HFF-Myc (cell line): Measurements from ENCODE around the gene MB21D2.
"Not testable (repeated sequence)": the region's sequence is repeated elsewhere in the genome, so short reads cannot be mapped to it uniquely, and the experiment has no call there.

Experiments used
- DNase-seq: peaks from one replicate; pipeline ENCODE4 v3.0.0-alpha.2; 2011; ENCODE audit warnings: low read depth; ENCODE audit errors: extremely low read depth
- H3K4me3 ChIP-seq: replicated peaks from 2 replicates; pipeline ENCODE4 v1.5.1; 2011; ENCODE audit warnings: low read depth, mild to moderate bottlenecking, control low read depth, low read length
- TF ChIP-seq, protein P1 (sequence below): IDR thresholded peaks from 2 replicates; pipeline ENCODE4 v1.5.1; 2012; ENCODE audit warnings: mild to moderate bottlenecking, low read depth, low read length, control low read depth; ENCODE audit errors: missing control alignments

The MB21D2 gene

DNA sequence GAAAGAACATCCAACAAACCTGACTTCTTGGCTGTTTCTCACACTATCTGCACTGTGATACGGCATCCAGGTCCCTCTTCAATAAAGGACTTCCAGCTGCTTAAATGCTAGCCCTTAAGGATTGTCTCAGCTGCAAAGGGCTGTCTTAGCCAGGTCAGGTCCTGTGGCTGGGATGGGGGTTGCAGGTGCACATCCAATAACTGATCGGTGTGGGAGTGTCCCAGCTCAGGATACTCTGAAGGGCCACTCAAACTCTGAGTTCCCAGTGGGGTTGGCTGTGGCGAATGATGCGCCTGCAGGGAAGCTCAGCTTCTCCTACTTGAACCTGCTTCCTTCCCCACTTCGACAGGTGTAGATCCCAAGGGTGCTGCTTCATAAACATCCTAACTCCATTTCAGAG lies 115.7 kb downstream of the MB21D2 start:
- no peak overlapping the region for H3K4me3 ChIP-seq
- no peak for DNase-seq
- TF ChIP-seq, protein P1, sequence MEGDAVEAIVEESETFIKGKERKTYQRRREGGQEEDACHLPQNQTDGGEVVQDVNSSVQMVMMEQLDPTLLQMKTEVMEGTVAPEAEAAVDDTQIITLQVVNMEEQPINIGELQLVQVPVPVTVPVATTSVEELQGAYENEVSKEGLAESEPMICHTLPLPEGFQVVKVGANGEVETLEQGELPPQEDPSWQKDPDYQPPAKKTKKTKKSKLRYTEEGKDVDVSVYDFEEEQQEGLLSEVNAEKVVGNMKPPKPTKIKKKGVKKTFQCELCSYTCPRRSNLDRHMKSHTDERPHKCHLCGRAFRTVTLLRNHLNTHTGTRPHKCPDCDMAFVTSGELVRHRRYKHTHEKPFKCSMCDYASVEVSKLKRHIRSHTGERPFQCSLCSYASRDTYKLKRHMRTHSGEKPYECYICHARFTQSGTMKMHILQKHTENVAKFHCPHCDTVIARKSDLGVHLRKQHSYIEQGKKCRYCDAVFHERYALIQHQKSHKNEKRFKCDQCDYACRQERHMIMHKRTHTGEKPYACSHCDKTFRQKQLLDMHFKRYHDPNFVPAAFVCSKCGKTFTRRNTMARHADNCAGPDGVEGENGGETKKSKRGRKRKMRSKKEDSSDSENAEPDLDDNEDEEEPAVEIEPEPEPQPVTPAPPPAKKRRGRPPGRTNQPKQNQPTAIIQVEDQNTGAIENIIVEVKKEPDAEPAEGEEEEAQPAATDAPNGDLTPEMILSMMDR, result no peak

DNA sequence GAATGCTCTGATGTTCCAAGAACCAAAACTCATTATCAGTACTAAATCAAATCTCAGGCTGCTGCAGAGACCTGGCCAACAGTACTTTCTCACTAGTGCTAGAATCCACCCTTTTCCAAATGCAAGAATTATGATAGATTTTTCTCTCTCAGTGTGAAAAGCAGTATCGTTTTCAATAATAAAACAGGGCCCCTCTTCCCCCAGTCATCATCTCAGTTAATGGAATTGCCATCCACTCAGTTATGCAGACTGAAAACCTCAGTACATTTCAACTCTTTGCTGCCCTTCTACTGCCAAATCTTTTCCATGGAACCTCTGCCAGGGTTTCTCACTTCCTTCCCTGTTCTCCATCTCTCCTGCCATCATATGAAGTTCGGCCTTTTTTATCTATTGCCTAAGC lies 117.9 kb downstream of the MB21D2 start:
- DNase-seq, result no peak
- TF ChIP-seq, protein P1, result no peak
- no peak overlapping the region for H3K4me3 ChIP-seq

DNA sequence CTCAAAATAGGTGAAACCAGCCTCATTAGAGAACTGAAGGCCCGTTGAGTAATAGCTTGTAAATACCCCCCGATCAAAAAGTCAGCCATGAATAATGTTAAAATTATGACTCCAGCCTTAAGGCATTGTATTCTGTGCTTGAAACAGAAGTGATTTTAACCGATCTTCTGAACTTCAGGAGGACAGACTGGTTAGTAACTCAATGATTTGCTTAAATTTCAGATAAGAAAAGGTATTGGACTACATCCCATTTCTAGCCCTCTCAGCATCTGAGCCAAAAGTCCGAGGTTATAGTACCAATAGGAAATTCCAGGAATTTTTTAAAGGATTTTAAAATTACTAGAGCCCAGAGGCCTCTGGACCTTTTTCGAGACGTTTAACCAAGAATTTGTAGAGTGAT lies 122.6 kb downstream of the MB21D2 start:
- no peak overlapping the region for H3K4me3 ChIP-seq
- TF ChIP-seq, protein P1, result no peak
- no peak for DNase-seq

DNA sequence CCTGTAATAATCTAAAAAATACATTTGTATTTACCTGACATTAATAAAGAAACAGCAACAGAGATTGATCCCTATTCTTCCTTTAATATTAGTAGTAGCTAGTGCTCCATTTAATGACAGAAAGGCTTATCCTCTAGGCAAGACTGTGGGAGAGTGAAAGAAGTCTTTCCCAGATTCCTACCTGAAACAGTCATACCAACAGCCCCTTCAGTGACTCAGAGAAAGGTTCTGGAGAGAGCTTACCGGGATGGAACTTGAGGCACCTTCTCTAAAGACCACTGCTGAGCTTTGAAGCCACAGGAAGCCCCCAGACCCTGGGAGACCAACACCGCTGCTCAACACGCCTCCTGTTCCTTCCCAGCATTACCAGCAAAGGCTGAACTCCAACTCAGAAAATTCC lies 123.4 kb downstream of the MB21D2 start:
- H3K4me3 ChIP-seq, result no peak overlapping the region
- no peak for DNase-seq

DNA sequence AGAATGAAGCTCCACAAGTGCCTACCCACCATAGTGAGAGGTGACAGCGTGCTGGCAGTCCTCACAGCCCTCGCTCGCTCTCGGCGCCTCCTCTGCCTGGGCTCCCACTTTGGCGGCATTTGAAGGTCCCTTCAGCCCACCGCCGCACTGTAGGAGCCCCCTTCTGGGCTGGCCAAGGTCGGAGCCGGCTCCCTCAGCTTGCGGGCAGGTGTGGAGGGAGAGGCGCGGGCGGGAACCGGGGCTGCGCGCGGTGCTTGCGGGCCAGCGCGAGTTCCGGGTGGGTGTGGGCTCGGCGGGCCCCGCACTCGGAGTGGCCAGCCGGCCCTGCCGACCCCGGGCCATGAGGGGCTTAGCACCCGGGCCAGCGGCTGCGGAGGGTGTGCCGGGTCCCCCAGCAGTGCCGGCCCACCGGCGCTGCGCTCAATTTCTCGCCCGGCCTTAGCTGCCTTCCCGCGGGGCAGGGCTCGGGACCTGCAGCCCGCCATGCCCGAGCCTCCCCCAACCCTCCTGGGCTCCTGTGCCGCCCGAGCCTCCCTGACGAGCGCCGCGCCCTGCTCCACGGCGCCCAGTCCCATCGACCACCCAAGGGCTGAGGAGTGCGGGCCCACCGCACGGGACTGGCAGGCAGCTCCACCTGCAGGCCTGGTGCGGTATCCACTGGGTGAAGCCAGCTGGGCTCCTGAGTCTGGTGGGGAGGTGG lies 128.7 kb downstream of the MB21D2 start:
- not testable (repeated sequence) for DNase-seq, H3K4me3 ChIP-seq

More for the DNA sequence above, 123.4 kb downstream of the MB21D2 start:
- TF ChIP-seq, protein P1, result no peak

DNA sequence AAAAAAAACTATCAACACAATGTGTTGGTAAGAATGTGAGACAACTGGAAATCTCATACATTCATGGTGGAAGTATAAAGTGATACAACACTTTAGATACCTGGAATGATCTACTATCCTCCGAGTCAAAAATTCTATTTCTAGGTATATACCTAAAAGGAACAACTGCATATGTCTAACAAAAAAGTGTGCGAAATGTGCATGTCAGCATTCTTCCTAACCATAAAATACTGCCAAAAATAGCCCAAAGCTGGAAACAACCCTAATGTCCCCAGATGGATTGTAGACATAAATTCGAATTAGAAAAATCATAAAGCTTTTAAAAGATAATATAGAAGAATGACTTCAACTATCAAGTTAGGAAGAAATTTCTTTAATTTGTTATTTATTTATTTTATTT lies 139.1 kb downstream of the MB21D2 start:
- TF ChIP-seq, protein P1, result no peak
- no peak for DNase-seq
- no peak overlapping the region for H3K4me3 ChIP-seq

DNA sequence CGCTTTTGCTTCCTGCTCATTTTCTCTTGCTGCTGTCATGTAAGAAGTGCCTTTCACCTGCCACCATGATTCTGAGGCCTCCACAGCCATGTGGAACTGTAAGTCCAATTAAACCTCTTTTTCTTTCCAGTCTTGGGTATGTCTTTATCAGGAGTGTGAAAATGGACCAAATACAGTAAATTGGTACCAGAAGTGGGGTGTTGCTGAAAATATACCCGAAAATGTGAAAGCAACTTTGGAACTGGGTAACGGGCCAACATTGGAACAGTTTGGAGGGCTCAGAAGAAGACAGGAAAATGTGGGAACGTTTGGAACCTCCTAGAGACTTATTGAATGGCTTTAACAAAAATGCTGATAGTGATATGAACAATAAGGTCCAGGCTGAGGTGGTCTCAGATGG lies 143.3 kb downstream of the MB21D2 start:
- H3K4me3 ChIP-seq, DNase-seq: not testable (repeated sequence)

DNA sequence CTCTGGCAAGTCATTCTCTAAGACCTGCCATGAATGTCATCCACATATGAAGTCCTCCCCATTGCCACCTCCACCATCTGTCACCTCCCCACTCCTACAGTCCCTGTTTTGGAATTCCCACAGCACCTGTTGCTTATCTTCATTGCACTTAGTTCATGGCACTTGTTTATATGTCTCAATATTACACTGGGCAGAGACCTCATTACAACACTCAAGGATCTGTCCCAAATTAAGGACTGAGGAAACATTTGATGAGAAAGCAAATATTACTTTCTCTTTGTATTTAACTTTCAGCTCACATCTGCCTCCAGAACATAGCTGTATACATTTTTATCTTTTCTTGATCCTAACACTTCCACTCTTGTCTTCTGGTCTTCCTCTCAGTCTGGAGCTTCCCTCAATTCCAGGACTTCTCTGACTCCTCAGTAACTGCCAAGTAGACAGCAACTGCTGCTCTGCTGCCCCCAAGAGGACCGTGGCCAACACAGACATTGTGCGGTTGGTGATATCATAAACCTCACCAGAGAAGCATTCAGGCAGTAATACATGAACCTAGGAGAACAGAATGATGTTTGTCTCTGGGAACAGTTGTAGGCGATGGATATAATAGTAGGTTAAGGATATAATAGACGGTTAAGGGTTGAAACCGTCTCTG lies 145.3 kb downstream of the MB21D2 start:
- DNase-seq, result no peak
- TF ChIP-seq, protein P1, result peak; percentile 41

More for the DNA sequence above, 145.3 kb downstream of the MB21D2 start:
- H3K4me3 ChIP-seq, result no peak overlapping the region
